ENCODE results near the gene FOSL2.

Gene FOSL2

GRCh38 chr2:28392297-28393113, at the start of gene FOSL2:
TSS of gene FOSL2 (plus strand) at chr2:28392858. CDS start at chr2:28393721, 863 bp downstream.
- DNase-seq: peak; percentile 98

- DNase-seq: peak; percentile 40
Observed at GRCh38 chr2:28343184-28343942, 49.3 kb upstream of the FOSL2 start.

GRCh38 chr2:28343971-28344715, 48.5 kb upstream of the FOSL2 start:
- no peak for DNase-seq

GRCh38 chr2:28344756-28345373, 47.8 kb upstream of the FOSL2 start:
- no peak for DNase-seq

- DNase-seq: no peak
Observed at GRCh38 chr2:28345619-28346018, 47.0 kb upstream of the FOSL2 start.

GRCh38 chr2:28346587-28346986, 46.1 kb upstream of the FOSL2 start:
- no peak for DNase-seq

- no peak for DNase-seq
Observed at GRCh38 chr2:28347193-28347592, 45.5 kb upstream of the FOSL2 start.

GRCh38 chr2:28347596-28347995, 45.1 kb upstream of the FOSL2 start:
- DNase-seq: no peak

- DNase-seq: no peak
Observed at GRCh38 chr2:28348149-28348567, 44.5 kb upstream of the FOSL2 start.

- no peak for DNase-seq
Observed at GRCh38 chr2:28348921-28349320, 43.7 kb upstream of the FOSL2 start.

GRCh38 chr2:28349546-28350165, 43.0 kb upstream of the FOSL2 start:
- no peak for DNase-seq

GRCh38 chr2:28350196-28350595, 42.5 kb upstream of the FOSL2 start:
- no peak for DNase-seq

GRCh38 chr2:28350791-28351285, 41.8 kb upstream of the FOSL2 start:
- DNase-seq: no peak

GRCh38 chr2:28351621-28352020, 41.0 kb upstream of the FOSL2 start:
- no peak for DNase-seq

GRCh38 chr2:28352104-28352503, 40.6 kb upstream of the FOSL2 start:
- DNase-seq: no peak

GRCh38 chr2:28352610-28353195, 40.0 kb upstream of the FOSL2 start:
- DNase-seq: no peak

GRCh38 chr2:28354920-28355520, 37.6 kb upstream of the FOSL2 start:
- no peak for DNase-seq

- DNase-seq: no peak
Observed at GRCh38 chr2:28355521-28356094, 37.0 kb upstream of the FOSL2 start.

GRCh38 chr2:28356095-28356911, 36.4 kb upstream of the FOSL2 start:
- DNase-seq: no peak

GRCh38 chr2:28357055-28357454, 35.6 kb upstream of the FOSL2 start:
- no peak for DNase-seq

All from SIG-M5 (cell line).